Stimulated activated CD8-positive, alpha-beta memory T cell treated with anti-CD3 and anti-CD28 coated beads, Interleukin-15, amount 100 ng/mL, for 1 hour (primary cell): Measurements from ENCODE around the gene LIPK.

ENCODE experiments used
- DNase-seq: peaks from one replicate; pipeline ENCODE4 v3.0.0-alpha.2; 2020; ENCODE audit warnings: low read depth

LIPK gene

DNA sequence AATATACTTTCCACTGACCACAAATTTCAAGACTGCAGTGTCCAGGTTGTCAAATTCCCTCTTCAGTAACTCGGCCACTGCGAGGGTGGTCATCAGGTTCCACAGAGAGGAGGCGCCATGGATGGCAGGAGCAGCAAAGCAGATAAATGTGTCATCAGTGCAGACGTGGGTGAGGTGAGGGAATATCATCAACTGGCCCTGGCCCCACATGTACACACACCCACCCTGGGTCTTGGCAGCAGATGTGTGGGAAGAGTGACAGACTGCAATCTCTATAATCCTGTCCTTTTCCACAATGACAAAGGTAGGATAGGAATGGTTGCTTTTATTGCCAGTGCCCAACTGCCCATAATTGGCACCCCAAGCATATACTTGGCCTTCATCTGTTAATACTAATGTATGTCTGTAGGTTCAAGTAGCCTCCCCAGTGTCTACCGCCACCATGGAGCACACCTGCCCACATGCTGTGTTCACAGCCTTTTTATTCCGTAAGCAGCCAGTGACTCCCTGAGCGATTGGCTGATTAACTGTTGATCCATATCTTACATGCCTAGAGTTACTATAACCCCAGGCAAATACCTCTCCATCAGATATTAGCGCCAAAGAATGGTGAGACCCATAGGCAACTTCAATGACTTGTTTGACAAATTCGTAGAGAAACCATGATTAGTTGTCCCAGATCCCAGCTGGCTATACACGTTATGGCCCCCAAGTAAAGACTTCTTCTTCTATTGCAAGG is 80.2 kb downstream of the LIPK start:
- no peak for DNase-seq

GRCh38 chr10:88787463-88787862 is 81.4 kb downstream of the LIPK start:
- no peak for DNase-seq

- DNase-seq, result no peak
Observed at GRCh38 chr10:88788924-88789323, 82.9 kb downstream of the LIPK start.

GRCh38 chr10:88791924-88792323 is 85.9 kb downstream of the LIPK start:
- no peak for DNase-seq

DNA sequence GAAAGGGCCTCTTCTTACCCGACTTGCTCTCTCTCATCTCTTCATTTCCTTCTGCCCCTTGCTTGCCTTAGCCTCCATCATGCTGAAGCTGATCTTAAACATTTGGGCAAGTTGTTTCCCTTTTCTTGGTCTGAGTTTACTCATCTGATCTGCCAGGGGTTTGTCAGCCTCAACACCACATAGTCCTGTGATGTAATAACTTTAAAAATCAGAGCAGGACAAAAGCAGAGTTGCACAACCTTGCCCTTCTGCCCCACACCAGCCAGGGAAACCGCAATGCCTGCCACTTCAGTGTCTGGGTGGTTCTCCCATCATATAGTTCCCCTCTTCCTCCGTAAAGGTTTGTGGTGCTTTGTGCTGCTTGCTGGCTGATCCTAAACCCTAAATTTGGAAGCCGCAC is 86.6 kb downstream of the LIPK start:
- DNase-seq, result no peak

GRCh38 chr10:88793712-88794299 is 87.8 kb downstream of the LIPK start:
- DNase-seq, result no peak

DNA sequence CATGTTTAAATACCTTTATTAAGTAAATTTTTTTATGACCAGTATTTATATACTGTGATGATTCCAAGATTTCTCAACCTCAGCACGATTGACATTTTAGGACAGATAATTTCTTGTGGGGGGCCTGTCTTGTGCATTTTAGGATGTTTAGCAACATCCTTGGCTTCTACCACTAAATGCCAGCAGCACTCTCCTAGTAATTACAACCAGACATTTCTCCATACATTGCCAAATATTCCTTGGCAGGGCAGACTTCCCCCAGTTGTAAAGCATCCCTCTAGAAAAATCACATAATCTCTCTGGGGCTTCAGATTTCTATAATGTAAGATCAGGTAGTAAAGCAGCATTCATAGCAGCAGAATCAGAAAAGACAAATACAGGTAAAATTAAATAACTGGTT is 88.7 kb downstream of the LIPK start:
- DNase-seq, result no peak

DNA sequence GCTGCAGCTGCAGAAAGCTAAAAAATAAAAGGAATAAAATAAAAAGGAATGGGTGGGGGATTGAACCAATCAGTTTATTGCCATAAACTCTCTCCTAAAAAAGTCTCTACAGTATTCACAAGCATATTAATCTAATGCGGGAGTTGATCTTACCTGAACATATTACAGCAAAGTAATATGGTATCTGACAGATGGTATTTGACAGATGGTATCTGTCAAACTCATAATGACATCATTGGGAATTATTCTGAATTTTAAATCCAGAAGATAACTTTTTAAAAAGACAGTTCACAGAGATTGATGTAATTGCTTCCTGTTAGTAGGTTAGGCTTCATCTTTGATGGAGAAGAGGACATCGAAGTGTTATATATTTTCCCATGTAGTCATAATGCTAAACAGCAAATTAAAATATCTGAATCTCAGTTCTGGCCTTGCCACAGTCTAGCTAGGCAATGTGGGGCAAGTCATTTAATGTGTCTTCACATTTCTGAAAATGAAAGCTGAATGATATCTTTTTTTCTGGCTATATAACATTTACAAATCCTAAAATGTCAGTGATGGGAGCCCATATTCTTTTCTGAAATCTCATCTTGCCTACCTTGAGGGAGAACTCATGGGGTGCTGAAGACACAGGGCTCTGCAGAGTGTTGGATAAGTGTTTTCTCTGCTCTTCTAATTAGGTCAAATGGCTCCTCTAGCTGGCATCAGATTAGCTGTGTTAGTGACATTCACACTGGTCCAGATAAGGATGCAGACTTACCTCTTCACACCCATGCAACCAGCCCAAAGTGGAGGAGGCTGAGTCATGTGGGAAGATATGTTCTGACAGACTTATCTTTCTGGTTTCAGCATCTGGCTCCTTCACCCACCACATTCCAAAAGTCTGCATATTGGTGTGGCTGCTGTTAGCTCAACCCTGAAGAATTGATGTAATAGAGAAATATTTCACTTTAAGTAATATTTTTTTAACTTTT is 94.4 kb downstream of the LIPK start:
- no peak for DNase-seq
